NCI-H2196 (cell line): ENCODE data around the gene CCL18.
"Not testable (repeated sequence)": the region's sequence is repeated elsewhere in the genome, so short reads cannot be mapped to it uniquely, and the experiment has no call there.

Experiments
- DNase-seq: peaks from one replicate; lab custom pipeline; 2025; ENCODE audit not compliant: unreplicated experiment; lab: John Stamatoyannopoulos, UW

Gene CCL18

GRCh38 chr17:36063786-36064541 lies at the start of gene CCL18:
Gene CCL18 (plus strand): TSS chr17:36064272. CDS start chr17:36064343, 71 bp downstream.
- no peak for DNase-seq

- DNase-seq, result no peak
These were observed 49.1 kb upstream of the CCL18 start for GRCh38 chr17:36014946-36015345.

- DNase-seq, result not testable (repeated sequence)
These were observed 48.2 kb upstream of the CCL18 start for GRCh38 chr17:36015895-36016294.

GRCh38 chr17:36016555-36016954 lies 47.5 kb upstream of the CCL18 start:
- DNase-seq, result no peak

GRCh38 chr17:36017799-36018198 lies 46.3 kb upstream of the CCL18 start, which contains the start of gene CCL23:
Gene CCL23 (minus strand): TSS chr17:36017972. CDS start chr17:36017897, 75 bp downstream.
- no peak for DNase-seq

- no peak for DNase-seq
These were observed 44.6 kb upstream of the CCL18 start for GRCh38 chr17:36019423-36019822.

- no peak for DNase-seq
These were observed 39.8 kb upstream of the CCL18 start for GRCh38 chr17:36024106-36024869.

- DNase-seq, result no peak
These were observed 36.3 kb upstream of the CCL18 start for GRCh38 chr17:36027761-36028160.

GRCh38 chr17:36030956-36031355 lies 33.1 kb upstream of the CCL18 start:
- no peak for DNase-seq

GRCh38 chr17:36034127-36034526 lies 29.9 kb upstream of the CCL18 start:
- no peak for DNase-seq

GRCh38 chr17:36036235-36036634 lies 27.8 kb upstream of the CCL18 start:
- no peak for DNase-seq

GRCh38 chr17:36048066-36048465 lies 16.0 kb upstream of the CCL18 start:
- DNase-seq, result no peak

- no peak for DNase-seq
These were observed 14.4 kb upstream of the CCL18 start for GRCh38 chr17:36049643-36050042.

- DNase-seq, result no peak
These were observed 8.9 kb upstream of the CCL18 start for GRCh38 chr17:36055171-36055570.

GRCh38 chr17:36055921-36056520 lies 8.1 kb upstream of the CCL18 start:
- DNase-seq, result no peak

- no peak for DNase-seq
These were observed 6.2 kb upstream of the CCL18 start for GRCh38 chr17:36057911-36058310.

- no peak for DNase-seq
These were observed 4.7 kb upstream of the CCL18 start for GRCh38 chr17:36059406-36059805.

GRCh38 chr17:36060816-36061215 lies 3.3 kb upstream of the CCL18 start:
- no peak for DNase-seq

- DNase-seq, result no peak
These were observed 2.4 kb downstream of the CCL18 start for GRCh38 chr17:36066365-36066985.

GRCh38 chr17:36068524-36068923 lies 4.5 kb downstream of the CCL18 start:
- DNase-seq, result no peak

GRCh38 chr17:36069136-36069535 lies 5.1 kb downstream of the CCL18 start:
- DNase-seq, result no peak
